ENCODE results near the gene HPCAL1.

Gene HPCAL1

GRCh38 chr2:10303694-10304378 is 1.1 kb downstream of the HPCAL1 start:
- no peak for DNase-seq (ENCODE audit: low read depth in 2 of 2)

GRCh38 chr2:10304458-10305253 is 2.0 kb downstream of the HPCAL1 start:
- no peak for DNase-seq (ENCODE audit: low read depth in 2 of 2)

GRCh38 chr2:10305254-10305635 is 2.5 kb downstream of the HPCAL1 start:
- DNase-seq (ENCODE audit: low read depth in 2 of 2) = no peak

- no peak for DNase-seq (ENCODE audit: low read depth in 2 of 2)
These were observed 3.0 kb downstream of the HPCAL1 start for GRCh38 chr2:10305715-10306114.

- no peak for DNase-seq (ENCODE audit: low read depth in 2 of 2)
These were observed 4.3 kb downstream of the HPCAL1 start for GRCh38 chr2:10306901-10307463.

- no peak for DNase-seq (ENCODE audit: low read depth in 2 of 2)
These were observed 5.0 kb downstream of the HPCAL1 start for GRCh38 chr2:10307561-10308156.

GRCh38 chr2:10308866-10309265 is 6.2 kb downstream of the HPCAL1 start:
- DNase-seq (ENCODE audit: low read depth in 2 of 2) = no peak

- DNase-seq (ENCODE audit: low read depth in 2 of 2) = no peak
These were observed 6.6 kb downstream of the HPCAL1 start for GRCh38 chr2:10309286-10309685.

GRCh38 chr2:10310309-10310888 is 7.7 kb downstream of the HPCAL1 start:
- DNase-seq (ENCODE audit: low read depth in 2 of 2) = no peak

- DNase-seq (ENCODE audit: low read depth in 2 of 2) = no peak
These were observed 9.0 kb downstream of the HPCAL1 start for GRCh38 chr2:10311736-10312135.

GRCh38 chr2:10312437-10312957 is 9.8 kb downstream of the HPCAL1 start:
- no peak for DNase-seq (ENCODE audit: low read depth in 2 of 2)

GRCh38 chr2:10316336-10316735 is 13.6 kb downstream of the HPCAL1 start:
- no peak for DNase-seq (ENCODE audit: low read depth in 2 of 2)

- DNase-seq (ENCODE audit: low read depth in 2 of 2) = no peak
These were observed 14.2 kb downstream of the HPCAL1 start for GRCh38 chr2:10316860-10317259.

GRCh38 chr2:10317646-10318045 is 14.9 kb downstream of the HPCAL1 start:
- no peak for DNase-seq (ENCODE audit: low read depth in 2 of 2)

GRCh38 chr2:10318345-10318744 is 15.6 kb downstream of the HPCAL1 start:
- DNase-seq (ENCODE audit: low read depth in 2 of 2) = no peak

- DNase-seq (ENCODE audit: low read depth in 2 of 2) = no peak
These were observed 17.3 kb downstream of the HPCAL1 start for GRCh38 chr2:10319892-10320574.

GRCh38 chr2:10320575-10320931 is 17.8 kb downstream of the HPCAL1 start:
- no peak for DNase-seq (ENCODE audit: low read depth in 2 of 2)

GRCh38 chr2:10320933-10321332 is 18.2 kb downstream of the HPCAL1 start:
- no peak for DNase-seq (ENCODE audit: low read depth in 2 of 2)

GRCh38 chr2:10321622-10322021 is 18.9 kb downstream of the HPCAL1 start:
- no peak for DNase-seq (ENCODE audit: low read depth in 2 of 2)

GRCh38 chr2:10322481-10322880 is 19.8 kb downstream of the HPCAL1 start:
- no peak for DNase-seq (ENCODE audit: low read depth in 2 of 2)

GRCh38 chr2:10322973-10323372 is 20.3 kb downstream of the HPCAL1 start:
- DNase-seq (ENCODE audit: low read depth in 2 of 2) = no peak

GRCh38 chr2:10323535-10323934 is 20.8 kb downstream of the HPCAL1 start:
- no peak for DNase-seq (ENCODE audit: low read depth in 2 of 2)

Measured in stimulated activated CD4-positive, alpha-beta T cell treated with anti-CD3 and anti-CD28 coated beads, Interleukin-1b, Interleukin-23, amount 100 ng/mL, for 1 hour (primary cell).